Heart left ventricle (tissue), 16 donors: ENCODE results near the gene NXT2. TPM values are rescaled to one million over a fixed set of nuclear protein-coding genes. Genes with fewer than 3 reads are reported as not detected.

Experiments
- ATAC-seq, 4 donors: fragments of 200-7000 bp; cut with Tn5 transposase; one replicate each; pipeline ENCODE4 v1.9.1; 2020 to 2022; ENCODE audit warnings: moderate library complexity in 4 of 4, mild to moderate bottlenecking in 3 of 4, moderate number of reproducible peaks in 1 of 4
- DNase-seq, 5 donors: peaks; one replicate each; pipeline ENCODE4 v3.0.0-alpha.2; 2020
- H3K27ac ChIP-seq, 12 donors: fragments of 200-600 bp; sonication (generic) in 4 of 12; one replicate each; pipeline versions ENCODE4 v1.5.0 to v1.8.0; 2016 to 2022; ENCODE audit warnings: mild to moderate bottlenecking in 2 of 12
- H3K27me3 ChIP-seq, 9 donors: fragments of 200-600 bp; sonication (generic) in 2 of 9; one replicate each; pipeline versions ENCODE4 v1.5.1 to v1.8.0; 2016 to 2022; ENCODE audit warnings: mild to moderate bottlenecking in 3 of 9
- H3K36me3 ChIP-seq, 9 donors: fragments of 200-600 bp; sonication (generic) in 2 of 9; one replicate each; pipeline versions ENCODE4 v1.5.0 to v1.8.0; 2018 to 2022; ENCODE audit warnings: mild to moderate bottlenecking in 2 of 9
- H3K4me1 ChIP-seq, 12 donors: fragments of 200-600 bp; sonication (generic) in 4 of 12; one replicate each; pipeline versions ENCODE4 v1.5.0 to v1.8.0; 2016 to 2022; ENCODE audit warnings: mild to moderate bottlenecking in 3 of 12
- H3K4me3 ChIP-seq, 12 donors: fragments of 200-600 bp; sonication (generic) in 4 of 12; one replicate each; pipeline versions ENCODE4 v1.5.0 to v1.8.0; 2017 to 2022; ENCODE audit warnings: mild to moderate bottlenecking in 9 of 12, moderate library complexity in 4 of 12
- H3K9me3 ChIP-seq, 12 donors: fragments of 200-600 bp; sonication (generic) in 4 of 12; one replicate each; pipeline versions ENCODE4 v1.5.0 to v1.8.0; 2016 to 2022; ENCODE audit warnings: mild to moderate bottlenecking in 1 of 12
- POLR2A ChIP-seq, 2 donors: fragments of 450-650 bp; IDR thresholded peaks; one replicate each; pipeline ENCODE4 v1.6.1; 2017; ENCODE audit warnings: antibody characterized with exemption in 2 of 2, mild to moderate bottlenecking in 2 of 2, moderate library complexity in 2 of 2
- WGBS, 4 donors: extraction: QIAGEN DNeasy Blood & Tissue Kit in 2 of 4; methylation state at CpG; one replicate each; pipeline versions ENCODE4 v1.1.5 to v1.1.7; 2013 to 2018; 5-methylcytosine and 5-hydroxymethylcytosine counted together
- intact Hi-C, 10 donors: fragments of 100-400 bp; cut with DNase I; formaldehyde crosslinking; loops; one replicate each; pipeline versions ENCODE4 v1.11.1 to v1.14.2; 2022
- polyA plus RNA-seq, 2 donors: library from polyadenylated mRNA; stranded (reverse); fragments of 200-250 nt; gene quantifications; one replicate each; pipeline ENCODE4 v1.2.3, GENCODE V29; 2013
- total RNA-seq, 9 donors: library from RNA; depleted of rRNA in 2 of 9; stranded (reverse); fragments of >200 nt in 2 of 9; fragmentation: NEBNext Ultra II Directional in 3 of 9; extraction: Animal tissue kit (Norgen Biotek cat#: 25700) in 3 of 9; gene quantifications; one replicate each; pipeline versions ENCODE4 v1.1.0 to v1.2.4, GENCODE V29; 2016 to 2023
- TF ChIP-seq, protein P1 (sequence below), 12 donors: fragments of 200-600 bp; sonication (generic) in 4 of 12; IDR thresholded peaks; one replicate each; pipeline versions ENCODE4 v1.5.0 to v1.8.0; 2018 to 2022; ENCODE audit warnings: antibody characterized with exemption in 12 of 12, mild to moderate bottlenecking in 5 of 12
- donor health status: ischemic (EF 13 %, LVEDD 7.1; RV severe dilation, severe dysfunction).
- donor health status: healthy with polysubstance abuse.
- donor health status: DM: no; HTN: yes; CAD: no.
- donor health status: DM: no; HTN: no; CAD: no.
- donor health status: ischemic (EF 25% LVEDD 6.9; RV normal size, moderate dysfunction).
- donor health status: ischemic (EF 25% LVEDD 5.7; RV mildly dilated, moderate dysfunction).
- donor health status: healthy.
- donor health status: DM: yes; HTN: yes; CAD: no.
- donor health status: ischemic (EF 35%, LVEDD 5.7; RV mildly dilated, moderate dysfunction).
- donor health status: nonischemic (EF 11% LVEDD 7.7; RV severe dilation, severe dysfunction).
- donor health status: DM: yes; HTN: yes; CAD: no.
- donor health status: PGD.
- donor health status: ischemic (EF 29% LVEDD 5.4; RV normal size, mild dysfunction).
- donor health status: nonischemic (EF 23%, LVEDD 6.1; RV moderate dilation, normal function).

NXT2 gene
- total and polyA plus RNA-seq, 11 donors = 1.0 to 5.1 (median 1.7) TPM

DNA sequence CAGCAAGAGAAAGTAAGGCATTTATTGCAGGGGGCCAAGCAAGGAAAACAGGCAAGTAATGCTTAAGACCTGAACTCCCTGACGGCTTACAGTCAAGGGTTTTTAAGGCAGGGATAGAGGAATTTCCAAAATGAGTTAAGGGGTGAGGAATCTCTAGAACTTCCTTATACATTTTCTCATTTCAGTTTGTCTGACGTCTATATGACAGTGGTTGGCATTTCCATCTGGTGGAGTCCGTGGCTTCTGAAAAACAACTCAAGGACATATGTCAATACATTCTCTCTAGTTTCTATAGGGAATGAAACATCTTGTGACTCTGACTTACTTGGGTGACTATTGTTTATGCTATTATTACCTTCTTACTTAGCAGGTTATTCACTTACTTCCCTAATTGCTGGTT lies 35.5 kb upstream of the NXT2 start:
- DNase-seq = no peak
- Histone ChIP-seq H3K27me3 (peaks cover 0 to 60% (median 0%) of the 10 kb centered on the region in 9 donors), H3K4me1 (no peaks in the 10 kb centered on the region), H3K9me3 (no peaks in the 10 kb centered on the region), H3K36me3 (no peaks in the 10 kb centered on the region), H3K4me3 (no peak overlapping the region), H3K27ac (no peak overlapping the region)
- 62 to 86% (median 70%) methylated on average over 3 of the region's 3 CpGs for WGBS, 4 donors
- no peak for TF ChIP-seq POLR2A (IDR thresholded peaks at IDR 0.05)
- TF ChIP-seq, protein P1, sequence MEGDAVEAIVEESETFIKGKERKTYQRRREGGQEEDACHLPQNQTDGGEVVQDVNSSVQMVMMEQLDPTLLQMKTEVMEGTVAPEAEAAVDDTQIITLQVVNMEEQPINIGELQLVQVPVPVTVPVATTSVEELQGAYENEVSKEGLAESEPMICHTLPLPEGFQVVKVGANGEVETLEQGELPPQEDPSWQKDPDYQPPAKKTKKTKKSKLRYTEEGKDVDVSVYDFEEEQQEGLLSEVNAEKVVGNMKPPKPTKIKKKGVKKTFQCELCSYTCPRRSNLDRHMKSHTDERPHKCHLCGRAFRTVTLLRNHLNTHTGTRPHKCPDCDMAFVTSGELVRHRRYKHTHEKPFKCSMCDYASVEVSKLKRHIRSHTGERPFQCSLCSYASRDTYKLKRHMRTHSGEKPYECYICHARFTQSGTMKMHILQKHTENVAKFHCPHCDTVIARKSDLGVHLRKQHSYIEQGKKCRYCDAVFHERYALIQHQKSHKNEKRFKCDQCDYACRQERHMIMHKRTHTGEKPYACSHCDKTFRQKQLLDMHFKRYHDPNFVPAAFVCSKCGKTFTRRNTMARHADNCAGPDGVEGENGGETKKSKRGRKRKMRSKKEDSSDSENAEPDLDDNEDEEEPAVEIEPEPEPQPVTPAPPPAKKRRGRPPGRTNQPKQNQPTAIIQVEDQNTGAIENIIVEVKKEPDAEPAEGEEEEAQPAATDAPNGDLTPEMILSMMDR (IDR thresholded peaks at IDR 0.05) = no peak
- intact Hi-C loops = no loop called here
- no peak for ATAC-seq

DNA sequence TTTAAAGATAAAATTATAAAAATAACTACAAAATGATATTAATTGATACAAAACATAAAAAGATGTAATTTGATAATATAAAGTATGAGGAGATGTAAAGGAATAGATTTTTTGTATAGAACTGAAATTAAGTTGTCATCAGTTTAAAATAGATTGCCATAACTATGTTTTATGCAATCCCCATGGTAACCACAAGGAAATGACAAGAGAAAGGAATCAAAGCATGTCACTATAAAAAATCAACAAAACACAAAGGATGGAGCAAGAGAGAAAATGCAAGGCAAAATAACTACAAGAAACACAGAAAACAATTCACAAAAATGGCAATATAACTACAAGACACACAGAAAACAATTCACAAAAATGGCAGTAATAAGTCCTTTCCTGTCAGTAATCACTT lies 27.7 kb upstream of the NXT2 start:
- H3K4me3 ChIP-seq = no peak overlapping the region
- DNase-seq = no peak
- no peaks in the 10 kb centered on the region for H3K4me1 ChIP-seq
- intact Hi-C loops = no loop called here
- peaks cover 0 to 31% (median 0%) of the 10 kb centered on the region in 9 donors for H3K27me3 ChIP-seq
- no peaks in the 10 kb centered on the region for H3K36me3 ChIP-seq
- H3K9me3 ChIP-seq = no peaks in the 10 kb centered on the region
- TF ChIP-seq, protein P1 (IDR thresholded peaks at IDR 0.05) = peak in 1 of 12 donors; percentile 10
- no peak for TF ChIP-seq POLR2A (IDR thresholded peaks at IDR 0.05)
- no peak overlapping the region for H3K27ac ChIP-seq
- no peak for ATAC-seq

DNA sequence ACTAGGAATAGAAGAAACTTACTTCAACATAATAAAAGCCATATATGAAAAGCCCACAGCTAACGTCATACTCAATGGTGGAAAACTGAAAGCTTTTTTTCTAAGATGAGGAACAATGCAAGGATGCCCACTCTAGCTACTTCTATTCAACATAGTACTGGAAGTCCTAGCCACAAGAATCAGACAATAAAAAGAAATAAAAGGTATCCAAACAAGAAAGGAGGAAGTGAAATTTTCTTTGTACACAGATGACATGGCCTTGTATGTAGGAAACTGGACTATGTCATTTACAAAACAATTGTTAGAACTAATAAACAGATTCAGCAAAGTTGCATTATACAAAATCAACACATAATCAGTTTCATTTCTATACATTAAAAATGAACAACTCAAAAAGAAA lies 25.5 kb upstream of the NXT2 start:
- Histone ChIP-seq H3K9me3 (no peaks in the 10 kb centered on the region), H3K4me1 (no peaks in the 10 kb centered on the region), H3K27ac (no peak overlapping the region), H3K36me3 (no peaks in the 10 kb centered on the region), H3K4me3 (no peak overlapping the region), H3K27me3 (peaks cover 0 to 23% (median 0%) of the 10 kb centered on the region in 9 donors)
- ATAC-seq = no peak
- no peak for DNase-seq
- TF ChIP-seq, protein P1 (IDR thresholded peaks at IDR 0.05) = no peak
- TF ChIP-seq POLR2A (IDR thresholded peaks at IDR 0.05) = no peak
- intact Hi-C loops = no loop called here
- WGBS, 4 donors = 55 to 70% (median 67%) methylated on average over 1 of the region's 1 CpG

DNA sequence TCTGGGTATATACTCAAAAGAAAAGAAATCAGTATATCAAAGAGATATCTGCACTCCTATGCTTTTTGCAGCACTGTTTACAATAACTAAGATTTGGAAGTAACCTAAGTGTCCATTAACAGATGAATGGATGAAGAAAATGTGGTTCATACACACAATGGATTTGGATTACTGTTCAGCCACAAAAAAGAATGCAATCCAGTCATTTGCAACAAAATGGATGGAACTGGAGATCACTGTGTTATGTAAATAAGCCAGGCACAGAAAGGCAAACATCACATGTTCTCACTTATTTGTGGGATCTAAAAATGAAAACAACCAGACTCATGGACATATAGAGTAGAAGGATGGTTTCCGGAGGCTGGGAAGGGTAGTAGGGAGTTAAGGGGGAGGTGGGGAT lies 17.6 kb upstream of the NXT2 start:
- no peak for DNase-seq
- no peak overlapping the region for H3K4me3 ChIP-seq
- no peaks in the 10 kb centered on the region for H3K4me1 ChIP-seq
- intact Hi-C loops = no loop called here
- WGBS, 4 donors = 88 to 97% (median 93%) methylated on average over 1 of the region's 1 CpG
- H3K36me3 ChIP-seq = no peaks in the 10 kb centered on the region
- H3K9me3 ChIP-seq = no peaks in the 10 kb centered on the region
- H3K27ac ChIP-seq = no peak overlapping the region
- peaks cover 0 to 9% (median 0%) of the 10 kb centered on the region in 9 donors for H3K27me3 ChIP-seq
- no peak for ATAC-seq
- TF ChIP-seq POLR2A (IDR thresholded peaks at IDR 0.05) = no peak
- TF ChIP-seq, protein P1 (IDR thresholded peaks at IDR 0.05) = no peak
